NCI-H2171 (cell line): ENCODE results near the gene TELO2.

Experiments
- DNase-seq: peaks from one replicate; lab custom pipeline; 2025; lab: John Stamatoyannopoulos, UW

Gene TELO2

DNA sequence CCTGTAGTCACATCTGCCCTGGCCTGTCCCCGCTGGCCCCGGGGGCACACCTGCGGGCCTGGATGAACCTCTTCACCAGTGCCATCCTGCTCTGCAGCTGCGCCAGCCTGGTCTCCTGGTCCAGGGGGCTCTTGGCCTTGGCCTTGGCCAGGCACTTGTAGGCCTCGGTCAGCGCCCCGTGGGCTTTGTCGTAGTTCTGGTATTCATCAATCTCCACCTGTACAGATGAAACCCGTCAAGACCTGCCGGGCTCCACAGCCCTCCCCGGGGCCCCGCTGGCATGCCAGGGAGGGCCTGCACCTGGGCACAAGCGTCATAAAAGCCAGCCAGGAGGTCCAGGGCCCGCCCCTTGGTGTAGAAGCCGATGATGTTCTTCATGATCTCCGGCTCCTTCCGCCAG is 26.7 kb downstream of the TELO2 start:
- DNase-seq, result no peak

GRCh38 chr16:1520461-1520860 is 27.3 kb downstream of the TELO2 start:
- DNase-seq, result no peak

GRCh38 chr16:1523581-1524245 is 30.6 kb downstream of the TELO2 start:
- DNase-seq, result no peak

DNA sequence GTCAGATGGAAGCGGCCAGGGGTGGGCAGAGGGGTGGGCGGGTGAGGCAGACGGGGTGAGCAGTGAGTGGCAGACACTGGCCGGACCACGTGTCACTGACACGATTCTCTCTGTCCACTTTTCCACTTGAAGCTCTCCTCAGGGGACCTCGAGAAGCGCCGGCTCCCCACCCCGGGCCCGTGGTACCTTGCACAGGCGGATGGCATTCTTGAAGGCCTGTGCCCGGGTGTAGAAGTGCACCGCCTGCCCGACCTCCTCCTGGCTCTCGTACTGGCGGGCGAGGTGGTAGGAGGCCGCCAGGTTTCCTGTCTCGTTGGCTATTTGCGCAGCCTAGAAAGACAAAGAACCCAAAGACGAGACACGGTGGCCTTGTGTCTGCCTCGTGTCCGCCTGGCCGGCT is 31.2 kb downstream of the TELO2 start:
- DNase-seq, result no peak

GRCh38 chr16:1525871-1526607 is 32.9 kb downstream of the TELO2 start:
- DNase-seq, result no peak

DNA sequence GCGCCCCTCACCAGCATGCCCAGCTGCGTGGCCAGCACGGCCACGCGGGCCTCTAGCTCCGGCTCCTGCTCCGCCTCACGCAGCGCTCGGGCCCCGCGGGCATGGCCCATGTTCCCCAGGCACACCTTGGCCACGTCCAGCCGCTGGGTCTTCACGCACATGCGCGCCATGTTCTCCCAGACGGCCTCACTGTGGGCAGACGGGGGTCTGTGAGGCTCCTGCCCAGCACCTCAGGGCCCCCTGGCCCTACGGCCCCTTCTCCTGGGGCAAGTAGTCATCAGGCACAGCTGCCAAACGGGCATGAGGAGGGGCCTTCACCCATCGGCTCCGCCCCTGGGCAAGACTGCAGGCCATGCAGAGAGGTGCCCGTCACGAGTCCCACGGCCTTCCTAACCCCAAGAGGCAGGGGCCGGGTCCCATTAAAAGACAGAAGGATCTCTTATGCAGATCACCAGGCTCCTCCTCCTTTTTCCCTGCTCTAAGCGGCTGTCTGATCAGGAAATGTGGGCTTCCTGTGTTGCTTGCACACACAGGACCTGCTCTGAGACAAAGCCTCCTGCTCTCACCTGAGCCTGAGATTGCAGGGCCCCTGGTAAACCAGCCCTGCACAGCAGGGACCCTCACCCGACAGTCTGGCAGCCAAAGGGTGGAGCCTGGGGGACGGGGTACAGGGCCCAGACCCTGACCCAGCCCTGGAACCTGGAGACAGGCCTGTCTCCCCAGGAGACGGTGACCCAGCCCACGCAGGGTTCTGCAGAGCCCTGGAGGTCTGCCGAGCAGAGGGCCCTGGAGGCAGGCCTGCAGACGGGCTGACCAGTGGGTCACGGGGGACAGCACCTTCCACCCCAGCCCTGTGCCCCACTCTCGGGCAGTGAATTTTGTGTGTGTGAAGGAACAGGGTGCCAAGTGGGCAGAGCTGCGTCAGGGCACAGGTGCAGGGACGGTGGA is 33.7 kb downstream of the TELO2 start:
- DNase-seq, result no peak

DNA sequence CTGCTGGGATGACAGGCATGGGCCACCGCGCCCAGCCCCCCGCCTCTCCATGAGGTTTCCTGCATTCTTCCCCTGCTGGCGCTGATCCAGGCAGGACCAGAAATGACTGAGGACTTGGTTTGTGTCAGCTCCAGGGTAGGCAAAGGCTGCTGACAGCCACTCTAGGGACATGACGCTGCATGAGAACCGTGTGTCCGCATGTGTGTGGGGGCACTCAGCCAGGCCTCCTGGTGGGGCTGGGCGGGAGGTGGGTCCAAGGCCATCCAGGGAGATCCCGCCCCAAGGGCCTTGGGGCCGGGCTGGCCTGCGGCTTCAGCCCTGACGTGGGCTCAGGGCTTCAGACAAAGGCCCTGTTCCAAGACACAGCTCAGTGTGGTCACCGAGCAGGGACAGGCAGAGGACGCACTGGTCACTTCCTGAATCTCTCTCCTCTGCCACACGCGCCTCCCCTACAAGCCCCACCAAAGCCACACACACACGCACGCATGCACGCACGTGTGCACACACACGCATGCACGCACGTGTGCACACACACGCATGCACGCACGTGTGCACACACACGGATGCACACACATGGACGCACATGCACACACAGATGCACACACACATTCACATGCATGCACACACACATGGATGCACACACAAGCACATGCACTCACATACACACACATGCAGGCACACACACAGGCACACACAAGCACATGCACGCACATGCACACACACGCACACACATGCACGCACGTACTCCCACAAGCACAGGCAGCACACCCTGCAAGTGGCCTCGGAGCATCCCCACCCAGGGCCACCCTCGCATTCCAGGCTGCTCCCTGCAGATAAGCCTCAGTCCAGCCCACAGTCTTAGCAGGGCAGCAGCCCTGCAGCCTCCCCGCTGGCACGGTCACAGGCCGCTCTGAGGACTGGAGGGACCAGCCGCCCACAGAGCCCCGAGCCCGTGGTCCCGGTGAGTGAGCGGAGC is 35.0 kb downstream of the TELO2 start:
- DNase-seq, result no peak

GRCh38 chr16:1528921-1529537 is 35.9 kb downstream of the TELO2 start:
- DNase-seq, result no peak

DNA sequence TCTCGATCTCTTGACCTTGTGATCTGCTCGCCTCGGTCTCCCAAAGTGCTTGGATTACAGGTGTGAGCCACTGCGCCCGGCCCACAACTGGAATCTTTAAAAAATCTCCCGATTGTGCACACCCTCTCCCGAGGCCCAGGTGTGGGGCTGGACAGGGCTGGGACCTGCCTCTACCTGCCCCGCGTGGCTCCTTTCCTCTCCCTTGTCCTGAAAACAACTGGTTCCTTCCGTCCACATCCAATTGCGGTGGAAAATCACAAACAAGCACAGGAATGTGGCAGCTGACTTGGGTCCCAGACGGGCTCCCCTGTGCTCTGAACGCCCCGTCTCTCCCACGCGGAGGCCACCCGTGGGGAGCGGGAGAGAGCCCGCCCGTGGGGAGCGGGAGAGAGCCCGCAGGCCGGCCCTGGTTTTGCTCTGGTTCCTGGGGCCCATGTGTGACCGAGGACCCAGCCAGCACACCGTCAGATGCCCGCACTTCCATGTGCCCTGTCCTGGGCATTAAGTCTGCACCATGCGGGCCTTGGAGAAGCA is 37.3 kb downstream of the TELO2 start:
- no peak for DNase-seq

DNA sequence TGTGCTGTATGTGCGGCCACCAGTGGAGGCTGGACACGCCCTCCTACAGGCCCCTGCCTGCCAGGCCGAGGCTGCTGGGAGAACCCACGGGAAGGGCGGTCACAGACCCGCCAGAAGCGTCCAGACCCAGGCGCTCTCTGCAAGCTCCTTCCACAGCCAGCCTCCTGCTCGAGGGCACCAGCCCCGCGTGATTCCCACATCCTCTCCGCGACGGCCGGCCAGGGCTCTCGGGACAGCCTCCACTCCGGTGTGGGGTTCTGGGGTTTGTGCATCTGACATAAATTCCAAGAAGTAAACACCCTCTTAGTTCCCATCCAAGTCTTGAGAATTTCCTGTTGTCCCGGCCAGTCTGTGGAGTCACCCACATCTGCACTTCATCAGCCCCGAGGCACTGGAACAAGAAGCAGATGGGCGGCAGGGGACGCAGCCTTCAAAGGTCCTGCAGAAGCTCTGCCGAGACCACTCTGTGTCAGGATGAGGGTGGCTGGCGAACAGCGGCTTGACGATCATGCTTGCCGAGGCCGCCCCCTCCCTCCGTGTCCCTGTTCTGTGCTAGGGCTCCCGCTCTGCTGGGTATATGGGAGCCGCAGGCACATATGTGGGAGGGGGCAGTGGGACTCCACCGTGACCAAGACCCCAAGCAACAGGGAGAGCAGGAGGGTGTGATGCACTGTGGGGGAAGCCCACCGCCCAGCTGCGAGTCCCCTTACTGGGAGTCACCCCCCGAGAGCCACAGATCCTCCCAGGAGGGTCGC is 37.9 kb downstream of the TELO2 start:
- DNase-seq, result no peak

DNA sequence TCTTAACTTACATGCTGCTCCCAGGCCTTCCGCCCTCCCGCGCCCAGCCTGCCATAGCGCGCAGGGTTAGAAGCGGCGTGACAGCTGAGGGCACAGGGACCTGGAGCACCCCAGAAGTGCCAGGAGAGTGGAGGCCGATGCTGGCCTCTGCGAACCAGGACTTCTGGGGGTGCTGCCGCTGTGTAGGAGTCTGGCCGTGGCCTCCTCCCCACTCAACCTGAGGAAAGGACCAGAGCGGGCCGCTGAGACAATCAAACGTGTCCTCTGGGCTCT is 38.4 kb downstream of the TELO2 start:
- DNase-seq, result no peak

- no peak for DNase-seq
These were observed 39.1 kb downstream of the TELO2 start for GRCh38 chr16:1532081-1532760.

- no peak for DNase-seq
These were observed 39.6 kb downstream of the TELO2 start for GRCh38 chr16:1532771-1533170.

- no peak for DNase-seq
These were observed 40.3 kb downstream of the TELO2 start, which contains the start of gene TMEM204 for GRCh38 chr16:1533443-1533951. TMEM204 (plus strand) TSS chr16:1533666; CDS start chr16:1534276, 610 bp downstream.

DNA sequence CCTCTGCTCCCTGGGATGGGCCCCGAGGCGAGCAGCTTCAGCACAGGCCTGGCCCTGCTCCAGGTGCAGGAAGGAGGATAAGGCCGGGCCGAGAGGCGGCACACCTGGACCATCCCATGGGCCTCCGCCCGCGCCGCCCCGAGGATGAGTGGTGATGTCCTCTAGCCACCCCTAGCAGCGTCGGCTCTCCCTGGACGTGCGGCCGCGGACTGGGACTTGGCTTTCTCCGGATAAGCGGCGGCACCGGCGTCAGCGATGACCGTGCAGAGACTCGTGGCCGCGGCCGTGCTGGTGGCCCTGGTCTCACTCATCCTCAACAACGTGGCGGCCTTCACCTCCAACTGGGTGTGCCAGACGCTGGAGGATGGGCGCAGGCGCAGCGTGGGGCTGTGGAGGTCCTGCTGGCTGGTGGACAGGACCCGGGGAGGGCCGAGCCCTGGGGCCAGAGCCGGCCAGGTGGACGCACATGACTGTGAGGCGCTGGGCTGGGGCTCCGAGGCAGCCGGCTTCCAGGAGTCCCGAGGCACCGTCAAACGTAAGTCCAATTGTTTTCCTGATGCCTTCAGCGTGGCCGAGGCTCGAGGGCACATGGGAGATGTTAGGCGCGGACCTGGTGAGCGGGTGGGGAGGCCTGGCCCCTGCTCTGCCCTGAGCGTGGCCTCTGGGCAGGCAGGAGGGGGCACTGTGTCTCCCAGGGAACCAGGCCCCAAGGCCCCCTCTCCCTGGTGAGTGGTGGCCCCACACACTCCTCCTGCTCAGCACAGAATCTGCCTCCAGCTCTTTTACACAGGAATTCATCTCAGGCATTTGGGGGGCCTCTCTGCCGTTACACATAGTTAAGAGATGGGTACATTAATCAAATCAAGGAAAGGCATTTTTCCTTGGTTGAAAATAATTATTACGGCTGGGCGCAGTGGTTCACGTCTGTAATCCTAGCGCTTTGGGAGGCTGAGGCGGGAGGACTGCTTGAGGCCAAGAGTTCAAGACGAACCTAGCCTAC is 41.2 kb downstream of the TELO2 start:
- DNase-seq, result no peak

GRCh38 chr16:1535391-1536291 is 42.5 kb downstream of the TELO2 start:
- no peak for DNase-seq

DNA sequence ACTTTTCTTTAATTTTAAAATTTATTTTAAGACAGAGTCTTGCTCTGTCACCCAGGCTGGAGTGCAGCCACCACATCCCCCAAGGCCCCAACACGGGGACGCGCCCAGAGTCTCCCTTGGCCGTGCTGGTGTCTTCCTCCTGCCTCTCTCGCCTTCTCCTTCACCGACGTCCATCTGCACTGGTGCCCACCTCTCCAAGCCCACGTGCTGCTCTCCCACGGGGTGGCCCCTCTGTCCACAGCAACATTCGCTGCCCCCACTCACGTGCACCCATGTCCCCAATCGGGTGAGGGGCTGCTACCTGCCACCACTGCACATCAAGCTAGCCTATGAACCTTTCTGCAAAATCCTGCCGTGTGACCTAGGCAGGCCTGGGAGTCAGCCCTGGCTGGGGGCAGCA is 43.4 kb downstream of the TELO2 start:
- no peak for DNase-seq
